Stimulated activated CD8-positive, alpha-beta memory T cell treated with anti-CD3 and anti-CD28 coated beads, Interleukin-15, amount 100 ng/mL, for 4 hours (primary cell): ENCODE data around the gene RHBDD3.

ENCODE experiments used
- DNase-seq, 2 donors: peaks; one replicate each; pipeline ENCODE4 v3.0.0-alpha.2; 2020; ENCODE audit warnings: low read depth in 2 of 2

Gene RHBDD3

DNA sequence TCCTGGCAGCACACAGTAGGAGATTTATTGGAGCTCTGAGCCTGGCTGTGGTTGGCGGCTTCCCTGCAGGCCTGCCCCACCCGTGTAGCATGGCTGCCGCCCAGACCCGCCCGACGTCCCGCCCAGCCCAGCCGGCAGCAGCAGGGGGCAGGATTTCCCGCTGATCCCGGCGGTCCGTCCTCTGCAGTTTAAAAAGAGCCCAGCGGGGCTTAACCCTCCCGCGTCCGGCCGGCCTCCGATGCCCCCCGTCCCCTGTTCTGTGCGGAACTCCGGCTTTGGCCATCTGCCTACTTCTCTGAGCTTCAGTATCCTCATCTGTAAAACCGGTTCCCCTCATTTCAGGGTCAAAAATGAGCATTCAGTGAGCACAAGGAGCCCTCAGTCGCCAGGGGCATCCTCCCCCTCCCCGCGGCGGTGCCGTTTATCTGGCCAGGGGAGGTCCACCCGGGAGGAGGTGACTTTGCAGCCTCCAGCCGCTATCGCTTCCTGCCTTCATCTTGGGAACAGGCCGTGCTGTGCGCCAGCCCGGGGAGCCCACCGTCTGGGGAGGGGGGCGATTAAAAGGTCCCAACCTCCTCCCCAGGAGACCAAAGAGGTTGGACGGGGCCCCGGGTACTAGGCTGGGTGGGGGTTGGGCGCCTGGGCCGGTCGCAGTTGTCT lies 38.5 kb upstream of the RHBDD3 start, which contains the start of gene GAS2L1:
TSS of gene GAS2L1 (plus strand) at position 476 of the 660 bp plus-strand sequence. CDS start 1,456 bp downstream, outside the sequence.
- no peak for DNase-seq

- DNase-seq = no peak
These were observed 38.0 kb upstream of the RHBDD3 start for GRCh38 chr22:29305836-29306174.

- DNase-seq = no peak
These were observed 35.1 kb upstream of the RHBDD3 start for GRCh38 chr22:29302681-29303465.

GRCh38 chr22:29302402-29302680 lies 34.6 kb upstream of the RHBDD3 start:
- no peak for DNase-seq

GRCh38 chr22:29301716-29302401 lies 34.1 kb upstream of the RHBDD3 start:
- no peak for DNase-seq

DNA sequence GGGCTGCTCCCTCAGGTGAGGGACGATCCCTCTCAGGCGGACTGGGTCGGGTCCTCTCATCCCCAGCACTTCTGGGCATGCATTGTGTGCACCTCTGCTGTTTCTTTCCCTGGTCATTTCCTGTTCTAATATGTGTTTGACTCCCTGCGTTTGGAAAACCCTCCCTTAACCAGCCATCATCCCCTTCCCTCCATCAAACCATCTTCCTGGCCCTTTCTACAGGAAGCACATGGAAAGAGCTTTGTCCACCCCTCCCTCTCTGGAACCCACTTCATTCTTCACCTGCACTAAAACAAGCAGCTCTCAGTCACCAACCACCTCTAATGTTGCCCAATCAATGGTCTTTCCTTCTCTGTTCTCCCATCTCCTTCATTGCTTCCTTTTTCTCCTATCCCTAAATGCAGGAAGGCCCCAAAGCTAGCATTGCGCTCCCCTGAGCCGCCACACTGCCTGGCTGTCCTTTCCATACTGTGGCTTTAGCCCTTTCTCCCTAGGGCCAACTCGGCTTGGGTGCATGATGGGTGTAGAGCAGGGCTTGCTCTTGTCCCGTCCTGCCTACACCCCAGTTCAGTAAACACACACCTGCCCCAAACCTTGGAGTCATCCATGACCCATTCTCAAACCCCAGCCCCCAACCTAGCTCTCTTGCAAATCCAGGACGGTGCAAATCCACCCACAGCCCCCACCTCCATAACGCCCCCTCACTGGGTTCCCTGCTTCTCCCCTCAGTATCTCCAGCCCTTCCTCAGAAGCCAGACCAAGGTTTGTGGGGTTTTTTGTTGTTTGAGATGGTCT lies 33.2 kb upstream of the RHBDD3 start:
- no peak for DNase-seq

DNA sequence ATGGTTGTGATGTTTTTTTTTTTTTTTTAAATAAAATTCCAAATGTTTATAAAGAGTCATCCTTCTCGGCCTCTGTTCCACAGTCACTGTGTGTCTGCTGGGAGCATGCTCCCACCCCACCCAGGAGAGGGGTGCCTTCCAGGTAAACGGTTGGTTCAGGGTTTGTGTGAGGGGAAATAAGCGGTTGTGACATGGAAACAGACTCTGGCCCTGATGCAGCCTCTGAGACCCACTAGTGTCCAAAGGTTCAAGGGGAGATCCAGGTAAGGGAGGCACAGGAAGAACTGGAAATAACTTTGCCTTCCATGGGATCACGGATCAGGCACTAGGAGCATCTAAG lies 32.7 kb upstream of the RHBDD3 start:
- DNase-seq = no peak

GRCh38 chr22:29299136-29299900 lies 31.5 kb upstream of the RHBDD3 start:
- DNase-seq = no peak

GRCh38 chr22:29298641-29299040 lies 30.9 kb upstream of the RHBDD3 start:
- DNase-seq = no peak

GRCh38 chr22:29292379-29292778 lies 24.6 kb upstream of the RHBDD3 start:
- no peak for DNase-seq

DNA sequence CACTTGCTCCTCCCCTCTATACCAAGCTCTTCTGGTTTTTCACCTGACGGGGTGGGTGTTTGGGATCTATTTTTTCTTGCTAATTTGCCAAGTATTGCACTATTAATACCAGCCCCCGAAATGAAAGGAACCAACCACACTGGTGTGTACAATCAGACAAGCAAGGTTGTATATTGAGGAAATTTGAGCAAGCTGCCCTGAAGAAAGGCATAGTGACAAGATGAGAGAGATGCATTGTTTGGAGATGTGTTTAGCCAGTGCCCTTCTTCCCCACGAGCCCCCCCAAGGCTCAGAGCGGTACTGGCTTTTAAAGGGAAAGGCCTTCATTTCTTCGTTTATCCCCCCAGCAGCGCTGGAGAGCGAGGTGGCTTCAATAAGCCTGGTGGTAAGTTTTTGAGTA lies 23.4 kb upstream of the RHBDD3 start:
- no peak for DNase-seq

DNA sequence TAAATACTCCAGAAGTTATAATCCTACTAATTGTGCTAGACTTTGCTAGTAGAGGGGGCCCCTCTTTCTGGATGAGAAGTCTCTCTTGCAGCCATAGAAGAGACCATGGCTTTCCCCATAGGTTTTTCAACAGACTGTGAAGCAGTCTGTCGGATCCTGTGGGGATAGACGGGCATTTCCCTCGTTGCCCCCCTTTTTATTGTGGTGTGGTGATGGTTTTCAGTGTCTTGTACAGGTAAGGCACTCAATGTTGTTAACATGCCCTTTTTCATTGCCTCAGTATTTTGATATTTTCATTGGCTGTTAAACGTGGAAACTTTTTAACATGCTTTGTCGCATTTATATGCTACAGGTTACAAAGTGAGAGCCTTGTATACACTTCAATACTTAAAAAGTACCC lies 22.3 kb upstream of the RHBDD3 start:
- DNase-seq = no peak

DNA sequence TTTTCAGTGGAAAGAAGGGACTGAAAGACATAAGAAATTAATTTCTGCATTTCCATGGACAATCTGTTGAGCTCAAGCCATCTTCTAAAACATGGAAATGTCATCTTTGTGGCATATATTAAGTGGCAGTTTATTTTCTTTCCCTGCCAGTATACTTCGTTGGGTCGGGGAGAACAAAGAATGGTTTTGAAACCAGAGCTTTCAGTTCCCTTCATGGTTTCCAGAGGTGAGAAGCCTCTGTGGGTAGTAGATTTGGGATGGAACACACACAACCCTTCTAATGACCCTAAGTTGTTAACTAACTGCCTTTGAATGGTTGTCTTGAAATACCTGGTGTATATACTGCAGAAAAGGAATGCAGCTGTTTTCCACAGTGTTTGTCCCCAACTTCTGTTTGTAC lies 21.1 kb upstream of the RHBDD3 start:
- no peak for DNase-seq

DNA sequence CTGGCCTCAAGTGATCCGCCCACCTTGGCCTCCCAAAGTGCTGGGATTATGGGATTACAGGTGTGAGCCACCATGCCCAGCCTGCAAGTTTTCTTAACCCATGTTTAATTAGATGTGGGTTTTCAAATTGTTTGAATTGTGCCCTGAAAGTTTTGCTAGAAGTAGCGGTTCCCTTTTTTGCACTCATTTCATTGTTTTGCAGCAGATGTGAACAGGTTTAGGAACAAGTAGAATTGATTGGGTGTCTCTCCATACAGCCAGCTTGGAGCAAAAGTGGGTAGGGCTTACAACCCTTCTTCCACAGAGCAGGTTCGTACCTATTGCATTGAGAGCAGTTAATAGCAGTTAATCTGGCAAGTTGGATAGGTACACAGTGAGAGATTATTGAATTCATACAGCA lies 16.4 kb upstream of the RHBDD3 start:
- DNase-seq = no peak

- DNase-seq = no peak
These were observed 10.1 kb upstream of the RHBDD3 start for GRCh38 chr22:29277927-29278326.

DNA sequence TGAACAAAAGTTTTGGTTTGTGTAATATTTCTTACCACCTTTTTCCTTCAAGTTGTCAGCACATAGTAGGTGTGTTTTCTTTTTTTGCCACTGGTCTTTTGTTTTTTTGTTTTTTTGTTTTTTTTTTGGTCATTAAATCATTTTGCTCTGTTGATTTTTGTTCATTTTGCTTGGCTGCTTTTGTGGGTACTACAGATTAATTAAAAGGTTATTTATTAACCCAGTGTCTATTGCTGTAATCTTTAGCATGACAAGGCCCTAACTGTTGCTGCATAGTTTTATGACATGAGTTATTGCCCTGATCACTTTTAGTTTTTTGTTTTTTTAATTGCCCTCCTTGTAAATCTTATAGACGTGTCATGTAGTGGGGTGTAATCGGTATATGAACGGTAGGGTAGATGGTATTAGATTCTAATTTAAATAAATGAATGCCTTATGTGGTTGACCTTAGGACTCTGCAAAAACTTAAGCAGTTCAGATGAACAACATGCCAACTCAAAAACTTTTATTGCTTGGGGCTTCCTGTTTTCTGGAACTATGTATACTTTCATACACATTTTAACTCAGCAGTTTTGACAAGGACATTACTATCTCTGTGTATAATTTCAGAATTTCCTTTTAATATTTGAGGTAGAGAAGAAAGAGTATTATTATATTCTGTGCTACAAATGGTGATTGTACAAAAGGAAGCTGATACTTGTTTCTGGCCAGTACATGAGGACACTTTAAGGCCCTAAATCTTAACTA lies 8.2 kb upstream of the RHBDD3 start:
- no peak for DNase-seq

- no peak for DNase-seq
These were observed 7.4 kb upstream of the RHBDD3 start for GRCh38 chr22:29275167-29275566.

- no peak for DNase-seq
These were observed 4.8 kb upstream of the RHBDD3 start for GRCh38 chr22:29272624-29273023.

- no peak for DNase-seq
These were observed 2.9 kb upstream of the RHBDD3 start for GRCh38 chr22:29270475-29271271.
